HuH-7.5 (cell line): Measurements from ENCODE around the gene CDKN2AIP.
"Not testable (repeated sequence)": the region's sequence is repeated elsewhere in the genome, so short reads cannot be mapped to it uniquely, and the experiment has no call there.

Source experiments
- DNase-seq: peaks from one replicate; pipeline ENCODE4 v3.0.0; 2011; ENCODE audit warnings: low spot score

CDKN2AIP gene

DNA sequence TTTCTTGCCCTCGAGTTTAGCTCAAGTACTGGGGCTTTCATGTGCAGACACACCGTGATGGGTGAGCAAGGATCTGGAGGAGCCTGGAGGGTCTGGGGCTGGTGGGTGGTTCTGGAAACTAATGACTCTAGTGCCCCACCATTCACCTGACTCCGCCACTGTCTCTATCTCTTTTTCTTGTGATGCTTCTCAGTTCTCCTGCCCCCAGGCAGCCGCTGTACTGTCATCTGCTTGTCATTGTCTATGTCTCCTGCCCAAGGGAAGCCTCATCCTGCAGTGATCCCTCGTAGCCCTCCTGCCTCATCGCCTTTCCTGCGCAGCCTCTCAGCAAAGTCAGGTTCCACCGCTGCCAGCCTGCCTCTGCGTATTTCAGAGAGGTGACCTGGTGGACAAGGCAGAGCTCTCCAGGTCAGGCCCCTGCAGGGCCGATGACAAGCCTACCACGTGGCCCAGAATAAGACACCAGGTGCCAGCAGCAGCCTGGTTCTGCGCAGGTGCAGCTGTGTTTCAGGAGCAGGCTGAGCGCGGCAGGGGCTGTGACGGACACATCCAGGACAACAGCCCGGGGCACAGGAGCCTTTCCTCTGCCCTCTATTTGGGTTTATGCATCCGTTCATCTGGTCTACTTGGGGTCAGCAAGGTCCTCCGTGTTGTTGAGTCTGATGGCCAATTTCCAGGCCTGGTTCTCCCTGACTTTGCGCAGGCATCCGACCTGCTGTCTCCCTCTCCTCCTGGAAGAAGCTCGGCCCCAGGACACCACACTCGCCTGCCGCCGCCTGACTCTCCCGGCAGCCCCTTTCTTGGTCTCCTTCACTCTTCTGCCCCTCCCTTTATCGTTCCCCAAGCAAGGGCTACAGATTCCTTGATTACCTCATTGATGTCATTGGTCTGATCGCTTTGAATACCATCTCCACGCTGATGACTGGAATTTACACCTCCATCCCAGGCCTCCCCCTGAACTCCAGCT is 30.9 kb upstream of the CDKN2AIP start:
- no peak for DNase-seq

DNA sequence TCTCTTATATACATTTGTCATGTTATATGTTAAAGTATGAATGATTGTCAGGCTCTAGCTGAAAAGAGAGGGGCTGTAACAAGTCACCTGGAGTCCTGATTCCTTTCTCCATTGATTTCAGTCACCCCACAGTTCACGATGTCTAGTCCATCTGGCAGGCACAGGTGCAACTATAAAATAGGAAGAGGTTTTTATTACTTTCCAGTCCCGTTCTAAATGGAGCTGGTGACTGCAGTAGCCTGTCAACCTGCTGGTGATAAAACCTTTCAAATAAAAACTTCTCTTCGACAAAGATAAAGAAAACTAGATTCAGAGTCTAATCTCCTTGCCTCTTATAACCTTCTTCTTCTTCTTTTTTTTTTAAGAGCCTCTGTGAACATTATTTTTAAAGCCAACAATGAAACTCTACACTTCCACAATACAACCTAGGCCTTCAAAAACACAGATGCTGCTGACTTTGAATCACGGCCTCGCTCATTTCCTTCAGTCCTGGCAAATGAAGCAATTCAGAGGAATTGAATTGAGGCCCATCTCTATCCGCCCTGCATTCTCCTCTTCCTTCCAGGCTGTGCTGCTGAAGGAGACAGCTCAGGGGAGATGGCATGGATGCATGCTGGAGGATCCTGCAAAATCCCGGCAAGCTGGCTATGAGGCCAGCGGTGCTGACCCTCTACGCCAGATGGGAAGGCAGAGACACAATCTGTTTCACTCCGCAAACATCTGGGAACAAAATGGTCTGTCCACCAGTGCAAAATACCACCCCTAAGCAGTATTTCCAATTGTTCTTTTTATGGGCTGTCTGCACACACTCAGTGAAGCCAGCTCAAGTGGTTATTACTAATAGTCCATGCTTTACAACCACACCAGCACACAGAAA is 27.3 kb upstream of the CDKN2AIP start:
- no peak for DNase-seq

DNA sequence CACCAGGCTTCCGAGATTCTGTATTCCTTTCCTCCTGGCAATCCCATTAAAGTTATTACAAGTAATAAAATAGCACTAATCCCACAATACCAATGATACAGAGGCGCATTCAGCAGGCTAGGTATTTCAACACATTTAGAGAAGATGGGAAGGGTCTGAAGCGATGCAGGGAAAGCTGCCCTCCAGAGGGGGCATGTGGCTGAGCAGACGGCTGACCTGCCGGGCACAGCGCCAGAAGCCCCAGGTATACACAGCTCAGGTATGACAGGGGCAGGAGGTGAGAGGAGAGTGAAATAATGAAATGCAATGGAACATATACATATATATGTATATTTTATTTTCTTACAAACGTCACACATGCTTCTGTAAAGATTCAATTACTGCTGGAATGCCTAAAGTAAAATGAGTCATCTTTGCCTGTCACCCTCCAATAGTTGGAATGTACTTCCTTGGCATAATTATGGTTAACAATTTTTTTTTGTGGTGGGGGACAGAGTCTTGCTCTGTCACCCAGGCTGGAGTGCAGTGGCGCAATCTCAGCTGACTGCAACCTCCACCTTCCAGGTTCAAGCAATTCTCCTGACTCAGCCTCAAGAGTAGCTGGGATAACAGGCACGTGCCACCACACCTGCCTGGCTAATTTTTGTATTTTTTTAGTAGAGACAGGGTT is 21.3 kb upstream of the CDKN2AIP start:
- DNase-seq: no peak

DNA sequence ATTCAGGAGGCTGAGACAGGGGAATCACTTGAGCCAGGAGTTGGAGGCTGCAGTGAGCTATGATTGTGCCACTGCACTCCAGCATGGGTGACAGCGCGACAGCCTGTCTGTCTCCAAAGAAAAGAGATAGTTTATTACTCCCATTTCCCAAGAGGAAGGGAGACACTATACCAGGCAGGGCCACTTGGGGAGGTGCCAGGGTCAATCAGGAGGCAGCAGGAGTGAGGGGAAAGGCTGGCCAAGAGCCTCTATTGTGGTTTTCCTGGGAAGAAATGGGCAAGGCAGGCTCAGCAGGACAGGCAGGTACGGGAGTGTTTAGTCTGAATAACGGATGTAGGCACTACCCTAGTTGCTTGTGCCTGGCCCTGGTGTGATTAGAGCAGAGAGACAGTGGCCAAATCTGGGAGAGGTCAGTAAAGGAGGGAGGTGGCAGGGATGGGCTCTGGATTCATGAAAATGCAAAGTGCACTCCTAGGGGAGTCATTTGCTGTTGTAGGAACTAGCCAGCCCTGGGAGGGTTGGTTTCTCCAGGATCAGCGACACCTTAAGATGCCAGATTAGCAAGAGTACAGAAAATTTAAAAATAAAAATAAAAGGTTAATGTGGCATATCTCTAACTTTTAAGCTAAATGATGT is 20.2 kb upstream of the CDKN2AIP start:
- DNase-seq: no peak

DNA sequence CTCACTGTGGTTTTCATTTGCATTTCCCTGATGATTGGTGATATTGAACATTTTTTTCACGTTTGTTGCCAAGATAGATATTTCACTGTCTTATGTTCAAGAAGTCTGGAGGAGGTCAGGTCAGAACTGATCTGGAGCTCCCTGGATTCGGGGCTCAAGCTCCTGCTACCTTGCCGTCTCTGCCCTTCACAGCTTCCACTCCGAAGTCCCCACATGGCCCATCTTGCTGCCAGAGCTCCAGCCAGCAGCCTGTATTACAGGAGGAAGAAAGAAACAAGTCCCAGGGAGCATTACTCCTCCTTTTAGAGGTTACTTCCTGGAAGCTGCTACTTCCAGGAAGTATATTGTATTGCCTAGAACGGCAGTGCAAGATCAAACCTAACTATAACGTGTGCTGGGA is 17.9 kb upstream of the CDKN2AIP start:
- DNase-seq: no peak

DNA sequence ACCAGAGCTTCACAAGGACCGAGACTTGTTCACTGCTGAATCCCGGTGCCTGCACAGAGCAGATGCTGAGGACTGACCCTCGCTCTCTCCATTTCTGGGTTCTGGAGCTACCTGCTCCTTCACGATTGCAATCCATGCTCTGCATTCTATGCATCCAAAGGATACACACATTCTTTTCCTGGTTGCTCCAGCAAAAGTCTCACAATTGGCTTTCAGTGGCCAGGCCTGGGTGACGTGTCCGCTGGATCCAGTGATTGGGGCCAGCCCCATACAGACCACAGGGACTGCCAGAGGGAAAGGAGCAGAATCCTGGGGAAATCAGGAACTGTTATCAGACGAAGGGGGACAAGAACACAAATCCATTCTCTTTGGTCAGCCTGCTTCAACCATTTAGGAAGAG is 14.9 kb upstream of the CDKN2AIP start:
- DNase-seq: no peak

DNA sequence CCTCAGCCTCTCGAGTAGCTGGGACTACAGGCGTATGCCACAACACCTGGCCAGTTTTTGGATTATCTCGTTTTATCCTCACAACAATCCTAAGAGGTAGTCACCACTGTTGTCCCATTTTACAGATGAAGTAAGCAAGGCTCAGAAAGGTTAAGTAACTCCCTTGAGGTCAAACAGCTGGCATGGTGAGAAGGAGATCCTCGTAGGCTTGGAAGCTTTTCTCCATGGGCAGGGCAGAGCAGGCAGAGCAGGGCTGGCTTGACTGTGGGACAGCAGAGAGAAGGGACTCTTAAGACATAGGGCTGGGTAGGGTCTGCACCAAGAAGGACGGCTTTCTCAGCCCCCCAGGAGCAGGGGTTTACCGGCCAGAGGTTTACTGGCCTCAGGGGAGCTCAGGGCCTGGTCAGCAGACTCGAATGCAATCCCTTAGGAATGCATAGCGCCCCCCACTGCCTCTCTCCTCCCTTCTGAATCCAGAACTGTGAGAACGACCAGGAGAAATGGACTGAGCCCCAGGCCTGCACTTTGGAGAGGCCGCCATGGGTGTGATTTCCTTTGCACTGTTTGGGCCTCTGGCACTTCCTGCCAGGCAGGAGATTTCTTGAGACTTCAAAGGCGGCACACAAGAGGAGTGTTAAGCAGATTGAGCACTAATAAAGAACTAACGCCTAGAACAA is 14.0 kb upstream of the CDKN2AIP start:
- DNase-seq: no peak

DNA sequence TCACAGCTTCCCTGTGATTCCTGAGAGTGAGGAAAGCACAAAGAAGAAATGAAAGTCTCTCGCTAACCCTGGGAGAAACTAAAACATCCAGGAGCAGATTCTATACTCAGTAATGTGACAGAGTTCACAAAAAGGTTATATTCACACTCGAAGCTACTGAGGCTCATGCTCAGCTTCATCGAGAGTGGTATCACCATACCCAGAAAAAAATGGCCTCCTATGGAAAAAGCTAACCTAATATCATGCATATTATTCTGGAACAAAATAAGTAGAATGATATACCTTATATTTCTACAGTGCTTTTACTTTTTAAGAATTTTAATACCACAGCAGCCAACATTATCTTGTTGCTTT is 13.5 kb upstream of the CDKN2AIP start:
- DNase-seq: no peak

DNA sequence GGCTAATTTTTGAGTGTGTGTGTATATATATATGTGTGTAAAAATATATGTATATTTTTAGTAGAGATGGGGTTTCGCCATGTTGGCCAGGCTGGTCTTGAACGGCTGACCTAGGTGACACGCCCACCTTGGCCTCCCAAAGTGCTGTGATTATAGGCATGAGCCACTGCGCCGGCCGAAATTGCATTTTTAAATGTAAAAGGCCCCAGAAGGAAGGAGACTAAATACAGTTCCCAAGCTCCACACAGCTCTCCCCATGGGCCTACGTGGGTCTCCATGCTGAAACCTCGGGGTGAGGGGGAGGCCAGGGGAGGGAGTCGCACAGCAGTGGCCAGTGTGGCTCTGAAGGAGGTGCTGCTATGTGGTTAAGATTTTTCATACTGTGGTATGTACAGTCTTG is 12.8 kb upstream of the CDKN2AIP start:
- no peak for DNase-seq

DNA sequence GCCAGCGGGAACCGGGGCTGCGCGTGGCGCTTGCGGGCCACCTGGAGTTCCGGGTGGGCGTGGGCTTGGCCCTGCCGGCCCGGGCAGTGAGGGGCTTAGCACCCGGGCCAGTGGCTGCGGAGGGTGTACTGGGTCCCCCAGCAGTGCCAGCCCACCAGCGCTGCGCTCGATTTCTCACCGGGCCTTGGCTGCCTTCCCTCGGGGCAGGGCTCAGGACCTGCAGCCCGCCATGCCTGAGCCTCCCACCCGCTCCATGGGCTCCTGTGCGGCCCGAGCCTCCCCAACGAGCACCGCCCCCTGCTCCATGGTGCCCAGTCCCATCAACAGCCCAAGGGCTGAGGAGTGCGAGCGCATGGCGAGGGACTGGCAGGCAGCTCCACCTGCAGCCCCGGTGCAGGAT is 11.3 kb upstream of the CDKN2AIP start:
- DNase-seq: not testable (repeated sequence)

DNA sequence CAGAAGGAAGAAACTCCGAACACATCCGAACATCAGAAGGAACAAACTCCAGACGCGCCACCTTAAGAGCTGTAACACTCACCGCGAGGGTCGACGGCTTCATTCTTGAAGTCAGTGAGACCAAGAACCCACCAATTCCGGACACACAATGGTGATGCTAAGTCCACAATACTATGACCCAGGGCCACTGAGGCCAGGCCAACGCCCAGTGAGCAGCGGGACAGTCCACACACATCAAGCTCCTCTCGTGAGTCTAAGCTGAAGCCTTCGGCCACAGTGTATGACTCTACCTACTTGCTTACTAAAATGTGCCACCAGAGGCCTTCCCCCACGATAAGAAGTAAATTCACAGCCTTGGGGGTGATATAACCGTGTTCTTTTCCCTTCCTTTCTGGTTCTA is 10.2 kb upstream of the CDKN2AIP start:
- DNase-seq: no peak

DNA sequence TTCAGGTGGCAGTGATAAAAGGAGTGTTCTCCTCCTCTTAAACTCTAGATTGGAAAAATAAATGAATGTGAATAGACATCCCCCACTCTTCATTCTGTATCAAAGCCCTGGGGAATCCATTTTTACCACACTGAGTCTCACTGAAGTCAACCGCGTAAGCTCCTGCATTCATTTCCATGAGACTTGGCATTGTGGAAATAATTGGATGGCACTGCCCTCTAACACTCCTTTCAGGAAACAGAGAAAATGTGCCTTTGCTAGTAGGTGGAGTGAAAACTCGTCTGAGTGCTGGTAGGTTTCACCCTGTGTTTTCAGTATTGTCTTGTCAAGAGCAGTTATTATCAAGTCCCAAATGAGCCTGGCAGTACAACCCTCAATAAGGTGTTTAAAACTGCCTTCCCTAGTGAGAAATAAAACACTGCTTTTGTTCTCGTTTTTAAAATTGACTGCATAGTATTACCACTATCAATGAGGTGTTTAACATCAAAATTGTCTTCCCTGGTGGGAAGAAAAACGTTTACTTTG is 9.7 kb upstream of the CDKN2AIP start:
- no peak for DNase-seq

DNA sequence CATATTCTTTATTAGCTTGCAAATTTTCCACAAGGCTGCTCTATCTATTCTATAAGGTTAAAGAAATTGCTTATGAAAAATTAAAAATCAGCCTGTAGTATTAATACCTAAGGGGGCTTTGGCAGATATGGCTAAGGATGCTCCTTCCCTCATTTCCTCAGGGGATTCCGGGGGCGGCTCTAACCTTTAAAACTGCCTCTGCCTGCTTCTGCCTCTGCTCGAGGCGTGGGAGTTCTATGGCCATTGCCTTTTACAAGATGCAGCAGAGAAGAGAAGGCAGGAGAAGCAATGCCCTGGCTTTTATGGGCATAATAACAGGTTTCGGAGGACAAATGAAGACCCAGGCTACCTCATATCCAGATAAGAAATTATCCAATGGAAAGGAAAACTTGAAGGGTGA is 8.6 kb upstream of the CDKN2AIP start:
- no peak for DNase-seq

DNA sequence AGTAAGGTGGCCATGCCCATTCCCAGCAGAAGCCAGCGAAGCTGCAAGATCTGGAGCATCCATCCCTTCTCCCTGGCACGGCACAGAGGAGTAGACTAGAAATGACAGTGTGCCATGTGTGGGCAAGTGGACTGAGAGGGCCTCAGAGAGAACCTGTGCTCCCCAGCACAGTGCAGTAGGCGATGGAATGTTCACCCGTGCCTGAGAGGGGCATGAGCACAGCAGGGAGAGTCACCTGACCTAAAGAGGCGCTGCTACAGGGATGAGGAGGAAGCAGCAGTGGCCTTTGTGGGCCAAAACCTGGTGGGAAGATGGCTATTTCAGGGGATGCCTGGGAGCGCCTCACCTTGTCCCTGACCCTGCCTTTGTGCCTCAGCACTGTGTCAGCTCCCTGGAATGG is 8.0 kb upstream of the CDKN2AIP start:
- no peak for DNase-seq

DNA sequence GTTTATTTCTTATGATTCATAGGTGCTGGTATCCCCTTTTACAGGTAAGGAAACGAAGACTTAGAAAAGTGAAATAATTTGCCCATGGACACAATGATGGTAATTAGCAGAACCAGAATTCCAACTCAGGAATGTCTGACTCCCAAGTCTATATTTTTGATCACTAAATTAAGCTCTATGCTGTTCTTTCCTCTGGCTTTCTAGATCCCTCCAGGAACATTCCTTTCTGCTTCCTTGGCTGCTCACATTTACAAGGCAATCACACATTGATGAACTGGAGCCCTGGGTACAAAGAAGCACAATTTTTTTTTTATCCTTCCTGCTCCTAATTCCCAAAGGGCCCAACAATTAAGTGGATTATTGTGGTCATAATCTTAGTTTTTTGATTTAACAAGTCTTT is 7.0 kb upstream of the CDKN2AIP start:
- no peak for DNase-seq

DNA sequence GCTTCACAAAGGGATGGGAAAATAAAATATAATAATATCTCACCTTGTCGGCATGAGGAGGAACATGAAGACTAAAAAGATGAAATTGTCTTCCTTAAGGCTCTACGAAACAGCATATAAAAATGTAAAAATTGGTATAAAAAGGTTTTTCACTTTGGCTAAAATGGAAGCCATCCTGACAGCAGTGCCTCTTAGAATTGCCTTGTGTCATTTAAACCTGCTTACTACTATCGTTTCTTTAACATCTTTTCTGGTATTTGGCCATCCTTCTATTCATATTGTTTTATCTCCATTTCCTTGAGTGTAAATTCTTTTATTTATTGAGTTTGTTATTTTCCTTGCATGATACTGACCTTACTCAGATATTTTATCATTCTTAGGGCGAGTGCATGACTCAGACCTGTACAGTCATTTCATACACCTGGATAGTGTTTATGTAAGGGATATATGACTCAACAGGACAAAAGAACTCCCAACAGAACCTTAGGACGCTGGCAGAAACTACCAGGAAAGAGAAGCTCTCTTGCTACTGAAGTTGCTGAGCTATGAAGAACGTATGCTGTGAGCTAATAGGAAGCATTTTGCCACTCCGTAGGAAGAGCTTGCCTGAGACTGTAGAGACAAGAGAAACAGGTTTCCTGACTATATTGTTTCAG is 5.8 kb upstream of the CDKN2AIP start:
- no peak for DNase-seq

DNA sequence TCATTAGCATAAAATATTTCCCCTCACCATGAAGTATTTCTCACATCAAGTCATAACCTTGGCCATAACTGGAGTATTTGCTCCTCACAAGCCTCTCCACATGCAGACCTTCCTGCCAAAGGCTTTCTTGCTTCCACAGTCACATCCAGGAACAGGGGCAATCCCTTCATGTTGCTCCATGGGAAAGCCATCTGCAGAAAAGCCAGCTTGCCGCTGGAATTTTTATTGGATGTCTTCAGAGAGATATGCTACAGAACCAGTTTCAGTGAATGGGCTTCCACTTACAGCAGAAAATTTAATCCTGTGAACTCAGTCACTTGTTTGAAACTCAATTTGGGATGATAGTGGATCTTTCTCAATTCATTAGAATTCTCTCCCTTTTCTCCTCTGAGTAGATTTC is 3.2 kb upstream of the CDKN2AIP start:
- DNase-seq: no peak

DNA sequence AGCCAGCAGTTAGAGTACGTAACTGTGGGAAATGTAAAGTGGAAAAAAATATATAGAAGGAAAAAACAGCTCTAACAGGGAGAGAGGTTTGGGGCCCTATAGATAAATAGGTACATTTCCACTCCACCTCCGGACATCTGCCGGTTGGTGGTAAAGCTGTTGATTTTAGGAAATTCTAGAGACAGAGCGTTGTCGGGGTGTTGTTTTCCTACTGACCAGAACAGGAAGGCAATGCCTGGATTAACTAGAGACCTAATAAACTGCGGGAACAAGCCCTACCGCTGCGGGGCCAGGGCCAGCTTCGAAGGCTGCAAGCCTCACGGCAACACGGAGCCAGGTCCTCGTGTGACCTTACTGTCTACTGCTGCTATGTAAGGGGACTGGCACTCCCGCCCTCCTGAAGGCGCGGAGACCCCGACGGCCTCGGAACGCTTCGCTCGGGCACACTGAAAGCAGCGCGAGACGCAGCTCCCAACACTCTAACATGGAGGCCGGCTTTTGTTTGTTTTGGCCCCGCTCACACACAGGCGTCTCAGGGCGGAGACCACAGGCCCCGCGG is 702 bp upstream of the CDKN2AIP start:
- DNase-seq: peak; percentile 19

DNA sequence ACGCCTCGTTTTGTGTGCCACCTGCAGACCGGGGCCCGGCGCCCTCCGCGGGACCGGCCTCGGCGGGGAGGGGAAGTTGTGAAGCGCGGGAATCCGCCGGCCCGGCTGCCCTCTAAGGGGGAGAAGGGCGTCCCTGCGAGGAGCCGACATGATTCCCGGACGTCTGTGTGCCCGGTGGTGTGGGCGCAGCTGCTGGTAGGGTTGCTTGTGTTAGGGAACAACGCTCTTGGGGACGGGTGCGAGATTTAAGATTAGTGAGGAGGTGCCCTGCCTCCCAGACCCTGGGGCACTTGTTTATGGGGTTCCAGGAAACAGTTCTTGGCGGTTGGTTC is 627 bp downstream of the CDKN2AIP start:
- DNase-seq: no peak

DNA sequence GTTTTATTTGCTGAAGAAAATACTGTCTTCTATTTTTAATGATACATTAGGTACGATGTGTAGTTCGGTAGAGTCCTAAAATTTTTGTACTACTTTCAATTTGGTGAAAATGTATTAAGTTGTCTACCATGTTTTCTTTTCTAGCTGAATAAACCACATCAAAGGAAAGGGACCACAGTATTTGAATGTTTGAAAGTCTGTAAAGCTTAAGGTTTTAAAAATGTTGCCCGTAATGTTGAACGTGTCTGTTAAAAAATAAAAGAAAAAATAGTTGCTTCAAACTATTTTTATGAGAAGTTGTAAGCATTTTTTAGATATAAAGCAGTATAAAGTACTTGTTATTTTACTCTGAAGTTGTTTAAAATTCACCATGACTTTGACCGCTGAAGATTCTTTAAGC is 3.2 kb downstream of the CDKN2AIP start:
- DNase-seq: no peak

DNA sequence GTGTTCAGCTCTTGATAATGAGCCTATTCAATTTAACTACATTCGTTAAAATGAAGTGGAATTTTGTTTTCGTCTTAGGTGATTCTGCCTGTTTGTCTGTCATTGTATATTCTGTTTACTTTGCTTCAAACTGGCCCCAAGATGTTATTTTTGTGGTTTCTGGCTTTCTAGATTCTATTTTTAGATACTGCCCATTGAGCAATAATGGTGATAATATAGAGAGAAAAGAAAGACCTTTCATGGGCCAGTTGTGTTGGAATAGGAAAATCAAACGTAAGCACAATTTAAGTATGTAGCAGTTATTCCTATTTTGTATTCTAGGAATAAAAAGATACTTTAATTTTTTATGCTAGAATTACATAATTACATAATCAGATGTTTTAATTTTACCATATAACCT is 4.0 kb downstream of the CDKN2AIP start:
- no peak for DNase-seq
